Prostate gland (tissue), 1 donor: ENCODE measurements around the gene DUS1L.

Experiments
- POLR2A ChIP-seq: fragments of 450-650 bp; IDR thresholded peaks from one replicate; pipeline ENCODE4 v1.6.1; 2016; ENCODE audit warnings: antibody characterized with exemption, mild to moderate bottlenecking
- POLR2AphosphoS5 ChIP-seq: sonication (generic); formaldehyde crosslinking; IDR thresholded peaks from one replicate; pipeline ENCODE4 v1.6.1; 2017; ENCODE audit warnings: antibody characterized with exemption

DNA sequence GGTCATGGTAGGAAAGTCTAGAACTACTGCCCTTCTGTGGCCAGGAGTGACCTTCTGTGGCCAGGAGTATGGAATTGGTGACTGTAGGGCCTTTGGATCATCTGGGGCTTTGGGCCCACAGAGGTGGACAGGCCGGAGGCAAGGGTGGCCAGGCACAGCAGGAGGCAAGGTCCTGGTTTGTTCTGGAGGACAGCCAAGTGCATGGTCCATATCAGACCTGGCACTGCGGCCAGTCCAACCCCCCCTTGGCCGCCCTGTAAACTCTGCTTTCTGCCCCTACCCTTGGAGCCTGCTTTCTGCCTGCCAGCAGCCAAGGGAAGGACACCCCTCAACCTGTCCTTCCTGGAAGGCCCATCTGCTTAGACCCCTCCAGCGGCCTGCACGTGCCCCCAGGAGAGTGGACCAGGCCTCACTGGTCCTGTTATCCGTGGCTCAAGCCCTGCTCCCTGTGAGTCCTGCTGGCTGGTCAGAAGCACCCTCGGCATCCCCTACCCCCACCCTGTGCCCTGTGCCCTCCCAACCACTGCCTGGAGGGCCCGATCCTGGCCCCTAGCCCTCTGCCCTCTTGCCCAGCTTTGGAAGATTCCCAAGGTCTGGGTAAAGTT lies 25.8 kb downstream of the DUS1L start:
- TF ChIP-seq POLR2AphosphoS5 (no peak), POLR2A (no peak)
